SK-N-SH (cell line): ENCODE results near the gene PCDHGB4. TPM values are rescaled to one million over a fixed set of nuclear protein-coding genes. Genes with fewer than 3 reads are reported as not detected.

Experiments
- CTCF ChIA-PET: fragments of 300-600, 350-600 bp; formaldehyde crosslinking; extraction: SDS; loops from one replicate; lab custom pipeline; 2021; lab: Yijun Ruan, JAX
- POLR2A ChIA-PET: fragments of 350-600 bp; sonication (Branson Sonifier 250); formaldehyde crosslinking; extraction: SDS; loops from one replicate; lab custom pipeline; 2020; ENCODE audit warnings: antibody characterized with exemption, inconsistent platforms; lab: Yijun Ruan, JAX
- DNase-seq: peaks from one replicate; pipeline ENCODE4 v3.0.0; 2012
- H2AFZ ChIP-seq: fragments of 200-600 bp; sonication (generic); 2 replicates; pipeline ENCODE4 v1.8.1; 2016; ENCODE audit warnings: antibody characterized with exemption, mild to moderate bottlenecking, low read depth
- H3F3A ChIP-seq: fragments of 200-600 bp; sonication (generic); replicated peaks from 2 replicates; pipeline ENCODE3; 2016; ENCODE audit warnings: antibody characterized with exemption, mild to moderate bottlenecking; ENCODE audit not compliant: insufficient read depth
- H3K27ac ChIP-seq, 2 experiments: fragments of 200-500 bp in 1 of 2; fragments of 200-600 bp in 1 of 2; sonication (Bioruptor generic) in 1 of 2; sonication (generic), shearing (Covaris generic) in 1 of 2; 2 replicates each; pipeline versions ENCODE4 v1.5.1 to v1.6.1; 2014 to 2016; ENCODE audit warnings: low read depth in 2 of 2, inconsistent platforms in 1 of 2, low read length in 1 of 2, mild to moderate bottlenecking in 1 of 2, mixed read lengths in 1 of 2
- H3K27me3 ChIP-seq: fragments of 200-600 bp; sonication (generic), shearing (Covaris generic); 2 replicates; pipeline ENCODE4 v1.6.1; 2016; ENCODE audit warnings: mixed run types; ENCODE audit not compliant: insufficient read depth
- H3K36me3 ChIP-seq, 2 experiments: fragments of 200-500 bp in 1 of 2; fragments of 200-600 bp in 1 of 2; sonication (Bioruptor generic) in 1 of 2; sonication (generic) in 1 of 2; replicated peaks in 1 of 2; 2 replicates each; pipeline versions ENCODE3 to v1.5.1; 2014 to 2016; ENCODE audit warnings: low read length in 1 of 2, mild to moderate bottlenecking in 1 of 2; ENCODE audit not compliant: insufficient read depth in 2 of 2, control insufficient read depth in 1 of 2
- H3K4me1 ChIP-seq, 2 experiments: fragments of 200-500 bp in 1 of 2; fragments of 200-600 bp in 1 of 2; sonication (Bioruptor generic) in 1 of 2; sonication (generic), shearing (Covaris generic) in 1 of 2; 2 replicates each; pipeline versions ENCODE4 v1.5.1 to v1.6.1; 2014 to 2016; ENCODE audit warnings: low read depth in 1 of 2, low read length in 1 of 2, mixed run types in 1 of 2; ENCODE audit not compliant: insufficient read depth in 2 of 2, control insufficient read depth in 1 of 2
- H3K4me2 ChIP-seq: fragments of 200-600 bp; sonication (generic), shearing (Covaris generic); 2 replicates; pipeline ENCODE4 v1.6.1; 2017; ENCODE audit warnings: mixed run types
- H3K4me3 ChIP-seq, 2 experiments: fragments of 200-500 bp in 1 of 2; fragments of 200-600 bp in 1 of 2; sonication (Bioruptor generic) in 1 of 2; sonication (generic), shearing (Covaris generic) in 1 of 2; 2 replicates each; pipeline versions ENCODE4 v1.5.1 to v1.8.1; 2014 to 2016; ENCODE audit warnings: low read depth in 2 of 2, inconsistent platforms in 1 of 2, low read length in 1 of 2, mild to moderate bottlenecking in 1 of 2, mixed read lengths in 1 of 2, moderate library complexity in 1 of 2
- H3K79me2 ChIP-seq: fragments of 200-600 bp; sonication (generic); 2 replicates; pipeline ENCODE4 v1.8.1; 2017; ENCODE audit warnings: mild to moderate bottlenecking; ENCODE audit not compliant: insufficient read depth
- H3K9ac ChIP-seq: fragments of 200-600 bp; sonication (generic); 2 replicates; pipeline ENCODE4 v1.6.1; 2017; ENCODE audit warnings: mixed run types
- H3K9me2 ChIP-seq: fragments of 200-600 bp; sonication (generic); 2 replicates; pipeline ENCODE4 v1.6.1; 2017; ENCODE audit warnings: mixed run types
- H3K9me3 ChIP-seq: fragments of 200-600 bp; sonication (generic); 2 replicates; pipeline ENCODE4 v1.6.1; 2017; ENCODE audit warnings: mixed run types, mild to moderate bottlenecking, moderate library complexity
- H4K20me1 ChIP-seq: fragments of 200-600 bp; sonication (generic); 2 replicates; pipeline ENCODE4 v1.6.1; 2017; ENCODE audit warnings: mild to moderate bottlenecking, mixed run types; ENCODE audit not compliant: insufficient read depth
- GABPA ChIP-seq: IDR thresholded peaks from 2 replicates; pipeline ENCODE4 v1.4.0; 2012; ENCODE audit warnings: low read depth, mild to moderate bottlenecking
- GATA2 ChIP-seq: sonication (generic); formaldehyde crosslinking; IDR thresholded peaks from 2 replicates; pipeline ENCODE4 v1.5.0; 2020; ENCODE audit warnings: mild to moderate bottlenecking, missing genetic modification reagents
- RAD21 ChIP-seq: IDR thresholded peaks from 2 replicates; pipeline ENCODE4 v1.6.1; 2012; ENCODE audit warnings: mild to moderate bottlenecking, low read length
- RCOR1 ChIP-seq: fragments of 150-350 bp; IDR thresholded peaks from 2 replicates; pipeline ENCODE4 v1.6.1; 2017; ENCODE audit warnings: antibody characterized with exemption, low read length
- RFX5 ChIP-seq: IDR thresholded peaks from 2 replicates; pipeline ENCODE4 v1.6.1; 2012; ENCODE audit warnings: mild to moderate bottlenecking, improper control_type of control experiment, low read length
- RXRA ChIP-seq: IDR thresholded peaks from 2 replicates; pipeline ENCODE4 v1.4.0; 2012; ENCODE audit warnings: low read depth, mild to moderate bottlenecking, borderline replicate concordance
- SIN3A ChIP-seq: IDR thresholded peaks from 2 replicates; pipeline ENCODE4 v1.6.1; 2012; ENCODE audit warnings: low read depth, mild to moderate bottlenecking, low read length, moderate library complexity, borderline replicate concordance
- WGBS: methylation state at CpG from one replicate; pipeline ENCODE4 v1.1.6; 2017; ENCODE audit warnings: low lambda C conversion rate; 5-methylcytosine and 5-hydroxymethylcytosine counted together
- polyA plus RNA-seq, 3 experiments: library from polyadenylated mRNA; depleted of rRNA; stranded (reverse); fragments of >200 nt; gene quantifications; 2 replicates each; pipeline ENCODE4 v1.2.3, GENCODE V29; 2012
- TF ChIP-seq, protein P1 (sequence below): IDR thresholded peaks from 2 replicates; pipeline ENCODE4 v1.4.0; 2012; ENCODE audit warnings: low read depth
- TF ChIP-seq, protein P2 (sequence below): fragments of 200-600 bp; sonication (generic); IDR thresholded peaks from 2 replicates; pipeline ENCODE4 v1.6.1; 2017; ENCODE audit warnings: antibody characterized with exemption, mild to moderate bottlenecking, moderate library complexity

Gene PCDHGB4
- polyA plus RNA-seq, 1 of the 3 experiments (the other 2 are of a cell fraction): 0.64 TPM

DNA sequence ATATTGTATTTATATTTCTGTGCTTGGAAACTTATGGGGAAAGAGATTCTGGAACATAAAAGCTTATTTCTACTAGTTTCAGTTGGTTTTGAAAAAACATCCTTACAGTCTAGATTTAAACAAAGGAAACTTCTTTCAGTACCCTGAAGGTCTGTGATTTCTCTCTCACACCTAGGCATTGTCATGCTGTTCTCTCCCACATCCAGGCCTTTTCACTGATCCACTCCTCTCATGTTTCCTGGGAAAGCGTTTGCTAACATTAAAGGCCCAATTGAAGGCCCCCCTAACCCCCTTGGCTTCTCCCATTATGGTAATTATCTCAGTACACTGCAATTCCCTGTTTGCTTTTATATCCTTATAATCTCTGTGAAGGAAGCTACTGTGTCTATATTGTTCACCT is 44.7 kb upstream of the PCDHGB4 start:
- no peaks in the 10 kb centered on the region for H3K9me2 ChIP-seq
- no peaks in the 10 kb centered on the region for H3K27me3 ChIP-seq
- no peaks in the 10 kb centered on the region for H4K20me1 ChIP-seq
- no peak for TF ChIP-seq GABPA
- no peak for TF ChIP-seq GATA2
- no peak for TF ChIP-seq RCOR1
- H3K79me2 ChIP-seq: no peaks in the 10 kb centered on the region
- POLR2A ChIA-PET: no interaction called here
- 0% methylated on average over 1 of the region's 1 CpG for WGBS
- H3K4me1 ChIP-seq: no peaks in the 10 kb centered on the region
- no peak overlapping the region for H3K4me2 ChIP-seq
- no peak overlapping the region for H3K27ac ChIP-seq
- no peak overlapping the region for H3K9ac ChIP-seq
- CTCF ChIA-PET: interaction anchor here (1.2 to 2.0 kb wide), 4 partner anchors 13 to 221 kb away, joined by 3 to 6 read pairs (median 4); partner anchors contain the start of genes PCDHGA1 and PCDHGB7
- H3K9me3 ChIP-seq: no peaks in the 10 kb centered on the region
- no peaks in the 10 kb centered on the region for H3K36me3 ChIP-seq
- no peak overlapping the region for H3K4me3 ChIP-seq
- no peaks in the 10 kb centered on the region for H3F3A ChIP-seq
- no peak for DNase-seq
- H2AFZ ChIP-seq: no peak overlapping the region

DNA sequence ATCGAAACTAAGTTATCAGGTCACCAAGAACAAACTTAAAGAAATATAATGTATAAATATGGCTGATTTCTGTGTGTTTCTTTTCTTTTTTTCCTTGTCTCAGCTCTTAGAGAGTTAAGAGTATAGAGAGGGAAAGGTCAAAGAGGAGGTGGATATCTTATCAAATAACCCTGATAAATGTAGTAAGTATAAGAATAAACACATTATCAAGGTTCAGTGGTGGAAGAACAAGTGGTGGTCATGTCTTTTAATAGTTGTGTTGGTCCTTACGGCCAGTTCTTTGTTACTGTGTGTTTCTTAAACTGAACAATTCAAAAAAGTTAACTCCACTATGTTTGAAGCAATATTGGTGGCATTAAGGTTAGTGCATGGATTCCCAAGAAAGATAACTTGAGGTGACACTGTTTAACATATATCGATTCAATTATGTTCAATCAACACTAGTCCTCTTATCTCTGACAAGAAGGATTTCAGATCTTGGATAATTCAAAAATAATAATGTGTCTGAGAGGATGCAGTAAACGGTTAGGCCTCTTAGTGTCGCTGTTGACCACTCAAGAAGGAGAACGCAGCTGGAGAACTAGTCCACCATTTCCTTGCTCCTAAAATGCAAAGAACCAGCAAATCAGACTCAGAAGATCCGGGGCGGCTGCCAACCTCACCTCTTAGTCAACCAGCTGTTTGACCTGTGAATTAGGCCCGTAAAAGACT is 44.1 kb upstream of the PCDHGB4 start, which contains the start of gene PCDHGA3:
Gene PCDHGA3, plus strand, starts transcription at position 588 of the 711 bp plus-strand sequence. CDS start 205 bp downstream, outside the sequence.
- no peak for DNase-seq
- no peaks in the 10 kb centered on the region for H3K27me3 ChIP-seq
- POLR2A ChIA-PET: no interaction called here
- H3K9ac ChIP-seq: no peak within 1 kb of the TSS
- H2AFZ ChIP-seq: peak within 1 kb of the TSS; percentile 50; the same call in 1 of the 2 replicates
- H3K27ac ChIP-seq: no peak within 1 kb of the TSS
- WGBS: 13% methylated on average over 9 of the region's 9 CpGs
- H3K9me3 ChIP-seq: no peaks in the 10 kb centered on the region
- H4K20me1 ChIP-seq: no peaks in the 10 kb centered on the region
- H3K4me1 ChIP-seq: no peaks in the 10 kb centered on the region
- no peaks in the 10 kb centered on the region for H3K36me3 ChIP-seq
- H3K4me3 ChIP-seq: no peak within 1 kb of the TSS; a peak in 1 of 4 replicates
- H3K9me2 ChIP-seq: no peaks in the 10 kb centered on the region
- TF ChIP-seq RFX5 (no peak), RAD21 (peak; percentile 21; the same call in 1 of the 2 replicates), SIN3A (no peak), GATA2 (no peak), RXRA (no peak)
- TF ChIP-seq, protein P1, sequence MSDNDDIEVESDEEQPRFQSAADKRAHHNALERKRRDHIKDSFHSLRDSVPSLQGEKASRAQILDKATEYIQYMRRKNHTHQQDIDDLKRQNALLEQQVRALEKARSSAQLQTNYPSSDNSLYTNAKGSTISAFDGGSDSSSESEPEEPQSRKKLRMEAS: no peak
- TF ChIP-seq, protein P2, sequence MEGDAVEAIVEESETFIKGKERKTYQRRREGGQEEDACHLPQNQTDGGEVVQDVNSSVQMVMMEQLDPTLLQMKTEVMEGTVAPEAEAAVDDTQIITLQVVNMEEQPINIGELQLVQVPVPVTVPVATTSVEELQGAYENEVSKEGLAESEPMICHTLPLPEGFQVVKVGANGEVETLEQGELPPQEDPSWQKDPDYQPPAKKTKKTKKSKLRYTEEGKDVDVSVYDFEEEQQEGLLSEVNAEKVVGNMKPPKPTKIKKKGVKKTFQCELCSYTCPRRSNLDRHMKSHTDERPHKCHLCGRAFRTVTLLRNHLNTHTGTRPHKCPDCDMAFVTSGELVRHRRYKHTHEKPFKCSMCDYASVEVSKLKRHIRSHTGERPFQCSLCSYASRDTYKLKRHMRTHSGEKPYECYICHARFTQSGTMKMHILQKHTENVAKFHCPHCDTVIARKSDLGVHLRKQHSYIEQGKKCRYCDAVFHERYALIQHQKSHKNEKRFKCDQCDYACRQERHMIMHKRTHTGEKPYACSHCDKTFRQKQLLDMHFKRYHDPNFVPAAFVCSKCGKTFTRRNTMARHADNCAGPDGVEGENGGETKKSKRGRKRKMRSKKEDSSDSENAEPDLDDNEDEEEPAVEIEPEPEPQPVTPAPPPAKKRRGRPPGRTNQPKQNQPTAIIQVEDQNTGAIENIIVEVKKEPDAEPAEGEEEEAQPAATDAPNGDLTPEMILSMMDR: peak; percentile 46
- no peak within 1 kb of the TSS for H3K4me2 ChIP-seq
- CTCF ChIA-PET: interaction anchor here (0.7 to 2.0 kb wide), 5 partner anchors 13 to 221 kb away, joined by 3 to 8 read pairs (median 3); partner anchors contain the start of genes PCDHGA1 and PCDHGB7
- no peaks in the 10 kb centered on the region for H3K79me2 ChIP-seq
- no peaks in the 10 kb centered on the region for H3F3A ChIP-seq
